Eye (tissue), 1 donor: Measurements from ENCODE around the gene DNMT3A.

Source experiments
- DNase-seq: peaks from one replicate; pipeline ENCODE4 v3.0.0-alpha.2; 2015

The DNMT3A gene

DNA sequence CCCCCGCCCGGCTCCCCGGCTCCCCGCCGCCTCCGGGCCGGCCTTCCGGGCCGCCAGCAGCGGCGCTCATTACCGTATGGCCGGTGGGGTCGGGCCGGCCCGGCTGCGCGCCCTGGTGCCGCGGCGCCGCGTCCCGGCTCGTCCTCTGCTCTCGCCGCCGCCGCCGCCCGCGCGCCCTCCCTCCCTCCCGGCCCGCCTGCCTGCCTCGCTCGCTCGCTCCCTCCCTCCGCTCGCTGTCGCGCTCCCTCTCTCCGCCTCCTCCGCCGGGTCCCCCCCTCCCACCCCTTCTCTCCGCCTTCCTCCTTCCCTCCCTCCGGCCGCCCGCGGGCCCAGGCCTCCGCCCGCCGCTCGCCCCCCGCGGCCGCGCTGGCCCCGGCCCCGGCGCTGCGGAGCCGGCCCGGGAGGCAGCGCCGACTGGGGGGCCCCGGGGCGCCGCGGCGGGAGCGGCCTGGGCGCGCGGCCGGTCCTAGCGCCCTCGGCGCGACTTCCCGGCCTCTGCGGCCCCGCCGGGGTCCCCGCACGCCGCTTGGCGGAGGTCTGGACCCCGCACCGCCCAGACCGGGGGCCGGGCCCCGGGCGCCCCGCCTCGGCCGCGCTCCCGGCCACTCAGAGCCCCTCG, at the start of gene DNMT3A:
DNMT3A (minus strand) TSS at position 173 of the 619 bp plus-strand sequence. CDS start 27,941 bp downstream, outside the sequence.
- DNase-seq: peak; percentile 85

DNA sequence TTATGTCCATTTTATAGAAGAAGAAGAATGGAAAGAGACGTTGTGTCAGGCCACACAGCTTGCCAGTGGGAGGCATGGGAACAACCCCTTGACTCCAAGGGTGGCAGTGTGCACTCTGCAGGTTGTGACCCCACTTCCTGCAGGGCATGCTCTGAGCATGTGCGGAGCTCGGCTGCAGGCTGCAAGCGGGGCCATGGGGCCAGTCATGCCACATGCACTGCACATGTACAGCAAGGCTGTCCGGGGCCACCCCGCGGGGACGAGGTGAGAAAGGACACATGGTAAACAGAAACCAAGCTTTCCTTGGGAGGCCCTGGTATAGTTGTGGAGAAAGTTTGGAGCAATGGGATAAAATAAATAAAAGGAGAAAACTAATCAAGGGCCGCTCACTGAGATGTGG, 47.4 kb upstream of the DNMT3A start:
- DNase-seq: no peak

DNA sequence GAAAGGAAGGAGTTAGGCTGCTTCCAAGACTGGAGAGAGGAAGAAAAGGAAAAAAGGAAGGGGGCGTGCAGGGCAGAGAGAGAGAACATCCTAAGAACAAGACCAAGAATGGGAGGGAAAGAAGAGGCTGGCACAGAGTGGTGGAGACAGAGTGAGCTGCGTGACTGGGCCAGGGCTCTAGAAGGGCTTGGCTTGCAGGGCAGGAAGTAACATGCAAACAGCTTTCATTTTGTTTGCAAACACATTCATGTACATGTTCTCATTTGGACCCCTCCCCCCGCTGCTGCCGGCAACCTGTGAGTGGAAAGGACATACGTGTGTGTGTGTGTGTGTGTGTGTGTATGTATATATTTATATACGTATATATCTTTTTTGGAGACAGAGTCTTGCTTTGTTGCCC, 46.8 kb upstream of the DNMT3A start:
- DNase-seq: no peak

DNA sequence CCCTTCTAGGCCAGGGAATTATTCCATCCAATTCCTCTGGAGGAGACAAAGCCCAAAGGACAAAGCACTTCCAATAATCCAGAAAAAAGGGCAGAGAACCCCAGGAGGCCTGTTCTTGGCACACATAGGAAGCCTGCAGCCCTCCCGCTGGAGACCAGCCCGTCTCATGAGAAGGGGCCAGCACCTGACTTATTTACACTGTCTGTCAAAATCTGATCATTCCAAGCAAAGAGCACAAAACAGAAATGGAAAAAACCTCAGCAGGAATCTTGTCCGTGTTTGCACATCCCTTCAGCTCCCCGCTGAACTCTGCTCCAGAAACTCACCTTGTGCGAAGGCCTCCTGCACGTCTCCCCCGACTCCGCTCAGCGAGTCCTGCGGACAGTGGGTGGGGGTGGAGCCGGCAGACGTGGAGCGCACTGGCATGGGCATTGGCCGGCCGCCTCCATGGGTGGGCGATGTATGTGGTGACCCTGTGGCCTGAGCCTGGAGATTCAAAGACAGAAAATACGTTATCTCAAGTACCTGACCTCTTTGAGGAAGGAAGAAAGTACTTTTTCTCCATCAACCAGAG, 46.2 kb upstream of the DNMT3A start:
- no peak for DNase-seq

DNA sequence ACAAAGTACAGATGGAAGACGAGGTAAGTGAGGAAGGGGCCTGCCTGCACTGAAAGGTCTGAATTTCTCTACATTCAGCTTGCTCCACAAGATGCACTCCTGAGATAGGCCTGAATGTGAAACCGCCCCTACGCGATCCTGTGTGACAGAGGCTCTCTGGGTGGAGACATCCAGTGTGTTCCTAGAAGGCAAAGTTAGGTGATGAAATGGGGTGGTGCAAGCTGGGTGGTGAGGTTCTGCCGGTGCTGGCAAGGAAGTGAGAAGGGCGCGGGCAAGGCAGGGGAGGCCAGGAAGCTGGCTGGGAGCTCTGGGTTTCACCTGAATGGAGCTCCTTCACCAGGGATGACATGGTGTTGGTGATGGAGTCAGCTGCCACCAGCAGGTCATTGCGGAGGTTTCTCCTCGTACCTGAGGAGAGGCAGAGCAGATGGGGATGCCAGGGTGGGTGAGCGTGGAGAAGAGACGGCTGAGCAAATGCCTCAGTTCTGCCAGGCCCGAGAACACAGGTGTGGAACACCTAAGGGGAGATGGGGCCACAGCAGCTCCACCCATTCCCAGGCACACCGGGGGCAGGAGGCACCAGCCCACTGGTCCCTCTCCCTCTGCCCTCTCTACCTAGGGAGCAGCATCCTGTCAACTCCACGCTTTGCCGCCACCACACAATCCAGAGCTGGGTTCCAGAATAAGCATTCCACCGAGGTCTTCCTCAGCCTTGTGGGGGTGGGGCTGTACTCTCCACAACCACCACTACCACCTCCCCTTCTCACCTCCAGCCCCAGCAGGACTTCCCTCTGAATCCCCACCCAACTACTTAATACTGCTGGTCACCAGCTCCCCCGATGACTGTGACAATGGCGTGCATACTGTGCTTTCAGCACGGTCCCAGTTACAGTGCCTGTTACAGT, 45.5 kb upstream of the DNMT3A start:
- no peak for DNase-seq

DNA sequence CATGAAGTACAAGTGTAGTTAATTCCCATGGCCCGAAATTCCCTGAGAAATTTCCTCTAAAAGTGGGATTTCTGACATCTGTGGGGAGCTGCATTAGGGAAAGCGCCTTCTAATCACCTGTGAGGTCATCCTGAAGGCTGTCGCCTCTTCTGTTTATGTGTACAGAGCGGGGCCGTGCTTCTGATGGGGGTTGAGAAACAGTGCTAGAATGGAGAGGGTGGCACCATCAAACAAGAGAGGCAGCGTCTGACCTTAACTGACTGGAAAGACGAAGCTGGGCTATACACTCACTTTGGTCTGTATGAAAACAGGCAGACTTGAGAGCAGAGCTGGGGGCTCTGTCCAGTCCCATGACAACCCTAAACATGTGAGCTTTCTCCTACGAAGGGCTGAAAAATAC, 44.2 kb upstream of the DNMT3A start:
- no peak for DNase-seq

GRCh38 chr2:25383806-25384205, 42.1 kb upstream of the DNMT3A start:
- no peak for DNase-seq

DNA sequence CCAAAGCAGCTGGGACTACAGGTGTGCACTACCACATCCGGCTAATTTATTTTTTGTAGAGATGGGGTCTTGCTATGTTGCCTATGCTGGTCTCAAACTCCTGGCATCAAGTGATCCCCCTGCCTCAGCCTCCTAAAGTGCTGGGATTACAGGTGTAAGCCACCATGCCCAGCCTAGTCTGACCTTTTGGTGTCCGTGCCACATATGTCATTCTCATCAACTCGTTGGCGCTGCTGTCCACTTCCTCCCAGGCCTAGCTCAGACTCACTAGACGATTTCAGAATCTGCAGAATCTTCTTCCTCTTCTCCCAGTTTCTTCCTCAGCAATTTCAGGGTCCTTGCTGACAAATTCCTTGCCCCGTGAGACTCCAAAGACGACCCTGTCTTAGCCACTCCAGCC, 39.8 kb upstream of the DNMT3A start:
- DNase-seq: no peak

DNA sequence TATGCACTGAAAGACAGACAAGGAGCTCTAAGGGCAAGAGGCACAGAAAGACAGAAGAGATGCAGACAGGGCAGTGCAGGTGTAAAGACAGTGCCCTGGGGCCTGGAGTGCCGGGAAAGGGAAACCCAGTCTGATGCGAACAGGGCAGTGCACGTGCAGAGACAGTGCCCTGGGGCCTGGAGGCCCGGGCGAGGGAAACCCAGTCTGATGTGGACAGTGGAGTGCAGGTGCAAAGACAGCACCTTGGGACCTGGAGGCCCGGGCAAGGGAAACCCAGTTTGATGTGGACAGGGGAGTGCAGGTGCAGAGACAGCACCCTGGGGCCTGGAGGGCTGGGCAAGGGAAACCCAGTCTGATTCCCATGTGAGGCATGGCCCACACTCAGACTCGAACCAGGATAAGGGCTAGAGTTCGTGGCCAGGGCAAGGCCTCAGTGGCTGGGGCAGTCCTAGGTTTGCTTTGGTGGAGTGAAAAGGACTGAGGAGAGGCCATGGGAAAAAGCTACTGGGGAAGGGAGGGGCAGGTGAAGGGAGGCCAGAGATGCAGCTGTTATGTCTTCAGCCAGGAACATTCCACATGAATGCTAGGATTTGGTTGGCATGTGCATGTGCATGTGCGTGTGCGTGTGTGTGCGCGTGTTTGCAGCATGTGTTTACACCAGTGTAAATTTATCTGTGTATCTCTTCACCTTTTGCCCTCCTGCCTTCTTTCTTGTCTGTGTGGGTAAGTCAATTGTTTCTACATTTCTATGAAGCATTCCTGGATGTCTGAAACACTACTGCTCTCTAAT, 39.1 kb upstream of the DNMT3A start:
- DNase-seq: peak; percentile 39

GRCh38 chr2:25380023-25380422, 38.3 kb upstream of the DNMT3A start:
- no peak for DNase-seq

GRCh38 chr2:25379535-25379934, 37.8 kb upstream of the DNMT3A start:
- no peak for DNase-seq

- no peak for DNase-seq
These were observed 37.2 kb upstream of the DNMT3A start for GRCh38 chr2:25378731-25379490.

DNA sequence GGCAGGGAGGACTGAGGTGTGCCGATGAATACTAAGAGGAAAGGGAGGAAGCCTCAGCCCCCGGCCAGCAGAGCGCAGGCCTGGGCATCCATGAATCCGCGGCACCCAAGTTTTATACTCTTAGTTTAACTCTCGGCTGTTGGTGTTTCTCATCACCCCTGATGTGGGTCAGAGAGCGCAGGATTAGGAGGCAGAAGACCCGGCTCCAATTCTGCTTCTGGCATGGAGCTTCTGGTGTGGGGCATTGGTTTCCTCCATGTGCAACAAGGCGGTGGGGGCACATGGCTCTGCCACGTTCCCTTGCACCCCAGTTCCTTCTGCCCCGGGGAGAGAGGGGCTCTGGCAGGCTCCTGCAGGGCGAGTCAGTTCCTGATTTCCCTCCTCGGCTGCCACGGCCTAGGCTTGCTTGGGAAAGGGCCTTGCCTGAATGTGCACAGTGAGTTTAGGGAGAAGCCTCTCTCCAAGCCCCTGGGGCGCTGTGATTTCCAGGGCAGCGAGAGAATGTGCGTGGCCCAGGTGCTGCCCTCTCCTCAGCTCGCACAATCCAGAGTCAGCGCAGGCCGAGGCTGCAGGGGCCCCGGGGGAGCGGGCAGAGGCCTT, 36.2 kb upstream of the DNMT3A start:
- no peak for DNase-seq

DNA sequence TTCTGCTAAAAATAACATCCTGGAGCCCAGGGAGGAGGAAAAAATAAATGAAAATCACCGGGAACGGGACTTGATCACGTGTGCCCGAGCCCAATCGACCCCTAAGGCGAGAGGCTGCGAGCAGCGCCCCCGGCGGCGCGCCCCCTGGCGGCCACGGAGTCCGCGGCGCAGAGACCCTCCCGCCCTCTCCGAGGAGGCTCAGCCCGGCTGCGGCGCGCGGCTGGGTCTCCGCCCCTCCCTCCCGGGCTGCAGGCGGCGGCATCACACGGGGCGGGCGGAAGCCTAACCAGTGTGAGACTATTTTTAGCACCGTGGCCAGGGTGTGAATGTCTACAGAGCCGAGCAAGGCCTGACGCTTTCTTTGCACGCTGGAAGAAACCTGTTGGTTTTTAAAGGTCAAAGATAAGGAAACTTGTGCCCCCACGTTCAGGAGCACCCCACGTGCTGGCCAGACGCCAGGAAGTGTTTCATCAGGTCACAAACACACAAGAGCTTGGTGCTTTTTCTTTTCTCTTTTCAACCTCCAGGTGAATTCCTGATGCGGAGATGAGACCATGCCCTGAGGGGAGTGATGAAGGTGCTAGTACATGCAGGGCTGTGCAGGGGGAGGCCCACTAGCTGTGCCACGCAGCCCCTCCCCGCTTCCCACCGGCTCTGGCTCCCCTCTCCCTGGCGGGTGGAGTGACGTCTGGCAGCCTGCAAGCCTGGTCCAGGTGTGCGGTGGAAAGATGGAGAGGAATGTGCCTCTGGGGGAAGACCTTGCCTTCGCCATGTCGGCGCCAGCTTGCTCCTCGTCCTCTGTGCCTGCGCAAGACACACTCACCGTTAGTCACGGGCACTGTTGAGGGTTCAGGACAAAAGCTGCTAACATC, 35.3 kb upstream of the DNMT3A start:
- peak; percentile 94 for DNase-seq

DNA sequence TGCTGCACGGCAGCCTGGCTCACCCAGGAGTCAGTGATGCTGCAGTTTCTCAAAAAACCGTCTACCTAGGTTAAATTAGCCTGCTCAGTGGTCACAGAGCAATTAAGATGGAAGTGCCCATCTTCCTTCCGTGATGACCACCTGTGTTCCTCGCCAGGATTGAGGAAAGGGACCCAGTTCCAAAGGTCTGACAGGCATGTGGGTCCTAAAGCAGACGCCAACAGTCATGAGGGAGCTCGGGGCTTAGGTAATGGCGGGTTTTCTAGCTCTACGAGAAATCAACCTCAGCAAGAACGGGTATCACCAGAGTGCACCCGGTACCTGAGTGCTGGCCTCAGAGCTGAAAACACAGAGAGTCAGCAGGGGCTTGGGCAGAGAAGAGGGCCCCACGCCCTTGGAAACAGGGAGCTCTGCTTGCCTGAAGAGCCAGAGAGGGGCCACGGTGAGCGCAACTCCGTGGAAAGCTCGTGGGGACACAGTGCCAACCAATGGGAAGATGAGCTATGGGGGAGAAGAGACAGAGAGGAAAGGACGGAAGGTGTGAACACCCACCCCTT, 34.3 kb upstream of the DNMT3A start:
- DNase-seq: no peak

- DNase-seq: no peak
These were observed 33.8 kb upstream of the DNMT3A start for GRCh38 chr2:25375371-25375988.

DNA sequence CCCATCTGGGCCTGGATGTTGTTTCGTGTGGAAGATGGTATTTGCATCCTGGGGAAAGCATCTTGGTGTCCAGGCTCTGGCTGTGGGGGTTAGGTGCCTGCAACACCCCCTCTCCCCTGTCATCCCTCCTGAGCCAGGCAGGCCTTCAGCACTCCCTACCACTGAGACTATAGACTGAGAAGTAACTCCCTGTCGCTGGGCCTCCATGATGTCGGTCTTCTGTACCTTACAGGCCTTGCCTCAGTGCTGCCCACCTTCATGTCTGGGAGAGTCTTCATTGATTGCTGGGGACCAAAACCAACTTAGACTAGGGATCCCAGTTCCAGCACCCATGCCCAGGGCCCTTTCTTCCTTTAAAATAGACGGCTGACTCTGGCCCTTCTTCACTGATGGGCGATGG, 33.1 kb upstream of the DNMT3A start:
- no peak for DNase-seq

- DNase-seq: no peak
These were observed 32.7 kb upstream of the DNMT3A start for GRCh38 chr2:25374411-25374810.

- DNase-seq: no peak
These were observed 31.7 kb upstream of the DNMT3A start for GRCh38 chr2:25373269-25373981.
